GM12878 (cell line): ENCODE data around the gene MRPS18A. TPM values are rescaled to one million over a fixed set of nuclear protein-coding genes. Genes with fewer than 3 reads are reported as not detected.

Experiments
- ATAC-seq: fragments of 200-7000 bp; cut with Tn5 transposase; 3 replicates; pipeline ENCODE4 v1.9.1; 2020; ENCODE audit warnings: mild to moderate bottlenecking, moderate library complexity
- BruUV-seq: library from RNA; stranded (reverse); fragments of 400-500 nt; replicated peaks from 2 replicates; lab custom pipeline; 2021; lab: Mats Ljungman, UMichigan
- CTCF ChIA-PET: fragments of 300-600 bp; sonication (Branson Sonifier 250); formaldehyde crosslinking; extraction: SDS; loops from one replicate; lab custom pipeline; 2021; ENCODE audit warnings: inconsistent platforms; lab: Yijun Ruan, JAX
- POLR2A ChIA-PET: fragments of 350-600 bp; formaldehyde crosslinking; extraction: SDS; loops from one replicate; lab custom pipeline; 2021; ENCODE audit warnings: inconsistent platforms; lab: Charles Lee
- RAD21 ChIA-PET: fragments of 300-600 bp; sonication (Branson Sonifier 250); formaldehyde crosslinking; loops from one replicate; lab custom pipeline; 2023; ENCODE audit warnings: antibody characterized with exemption; ENCODE audit not compliant: unreplicated experiment; lab: Charles Lee
- SMC1A ChIA-PET: fragments of 300-600 bp; sonication (Branson Sonifier 250); formaldehyde crosslinking; loops from one replicate; lab custom pipeline; 2023; ENCODE audit not compliant: unreplicated experiment, uncharacterized antibody; lab: Charles Lee
- DNase-seq: peaks from one replicate; pipeline ENCODE4 v3.0.0-alpha.2; 2011; ENCODE audit warnings: low read depth, low spot score
- FAIRE-seq: peaks from 3 replicates; lab custom pipeline; 2011; peaks lifted over from hg19 to GRCh38; lab: Jason Lieb, UNC
- H2AFZ ChIP-seq: 2 replicates; pipeline ENCODE4 v1.6.0; 2011; ENCODE audit warnings: low read depth, low read length, control low read depth; ENCODE audit not compliant: control insufficient read depth
- H3K27ac ChIP-seq: 2 replicates; pipeline ENCODE4 v1.5.1; 2011; ENCODE audit warnings: control low read depth; ENCODE audit not compliant: control insufficient read depth, insufficient read depth
- H3K27me3 ChIP-seq, 2 experiments: replicated peaks in 1 of 2; 2 replicates each; pipeline versions ENCODE4 v1.6.0 to v1.6.1; 2011; ENCODE audit warnings: low read length in 1 of 2; ENCODE audit not compliant: control insufficient read depth in 2 of 2, insufficient read depth in 2 of 2
- H3K36me3 ChIP-seq, 2 experiments: 2 replicates each; pipeline ENCODE4 v1.5.1; 2011; ENCODE audit warnings: low read length in 1 of 2; ENCODE audit not compliant: control insufficient read depth in 2 of 2, insufficient read depth in 2 of 2
- H3K4me1 ChIP-seq: 2 replicates; pipeline ENCODE4 v1.6.1; 2011; ENCODE audit warnings: mild to moderate bottlenecking, low read length, moderate library complexity, mixed read lengths; ENCODE audit not compliant: control insufficient read depth, insufficient read depth
- H3K4me2 ChIP-seq: 2 replicates; pipeline ENCODE4 v1.6.0; 2011; ENCODE audit warnings: control low read depth; ENCODE audit not compliant: control insufficient read depth, insufficient read depth
- H3K4me3 ChIP-seq: fragments of 200-600 bp; sonication (generic); 2 replicates; pipeline ENCODE4 v1.5.1; 2016
- H3K79me2 ChIP-seq: 2 replicates; pipeline ENCODE4 v1.6.0; 2011; ENCODE audit warnings: low read length; ENCODE audit not compliant: control insufficient read depth, insufficient read depth
- H3K9ac ChIP-seq: 2 replicates; pipeline ENCODE4 v1.8.0; 2011; ENCODE audit warnings: low read length, control low read depth, mixed read lengths; ENCODE audit not compliant: control insufficient read depth, insufficient read depth
- H3K9me3 ChIP-seq: replicated peaks from 3 replicates; pipeline ENCODE4 v1.5.1; 2011; ENCODE audit warnings: mild to moderate bottlenecking, low read length; ENCODE audit not compliant: control insufficient read depth, insufficient read depth
- H4K20me1 ChIP-seq: 2 replicates; pipeline ENCODE4 v1.6.0; 2011; ENCODE audit not compliant: control insufficient read depth, insufficient read depth
- BMI1 ChIP-seq: fragments of 450-650 bp; IDR thresholded peaks from 2 replicates; pipeline ENCODE4 v1.6.1; 2016; ENCODE audit warnings: mild to moderate bottlenecking, moderate library complexity, borderline replicate concordance
- CUX1 ChIP-seq: IDR thresholded peaks from 2 replicates; pipeline ENCODE4 v1.6.1; 2012; ENCODE audit warnings: improper control_type of control experiment, low read depth, low read length; ENCODE audit not compliant: insufficient replicate concordance
- GABPA ChIP-seq: IDR thresholded peaks from 2 replicates; pipeline ENCODE4 v1.6.1; 2014; ENCODE audit warnings: antibody characterized with exemption, low read depth, mild to moderate bottlenecking, inconsistent platforms
- HDGF ChIP-seq: fragments of 450-650 bp; IDR thresholded peaks from 2 replicates; pipeline ENCODE4 v1.6.1; 2016; ENCODE audit warnings: antibody characterized with exemption
- MAX ChIP-seq: IDR thresholded peaks from 2 replicates; pipeline ENCODE4 v1.6.1; 2012; ENCODE audit warnings: low read depth, low read length, improper control_type of control experiment
- RUNX3 ChIP-seq: IDR thresholded peaks from 2 replicates; pipeline ENCODE4 v1.6.1; 2012; ENCODE audit warnings: low read length, inconsistent platforms
- SREBF2 ChIP-seq: IDR thresholded peaks from 2 replicates; pipeline ENCODE4 v1.6.1; 2012; ENCODE audit warnings: mild to moderate bottlenecking, low read length
- ZBTB33 ChIP-seq: fragments of 450-650 bp; IDR thresholded peaks from 2 replicates; pipeline ENCODE4 v1.6.1; 2017; ENCODE audit warnings: mild to moderate bottlenecking
- ZNF207 ChIP-seq: fragments of 450-650 bp; IDR thresholded peaks from 2 replicates; pipeline ENCODE4 v1.6.1; 2014; ENCODE audit warnings: antibody characterized with exemption, mild to moderate bottlenecking, borderline replicate concordance
- WGBS: methylation state at CpG from one replicate; pipeline ENCODE4 v1.1.6; 2016; ENCODE audit warnings: low lambda C conversion rate; ENCODE audit not compliant: insufficient replicate concordance, insufficient coverage; ENCODE audit errors: missing lambda C conversion rate; 5-methylcytosine and 5-hydroxymethylcytosine counted together
- in situ Hi-C: fragments of 300-500 bp; cut with MboI; formaldehyde crosslinking; loops from 9 replicates; pipeline ENCODE4 v1.14.3; 2018; ENCODE audit warnings: mixed read lengths
- intact Hi-C: fragments of 100-400 bp; cut with micrococcal nuclease; formaldehyde crosslinking; loops from one replicate; pipeline ENCODE4 v1.14.2; 2022; ENCODE audit not compliant: unreplicated experiment
- polyA plus RNA-seq, 11 experiments: library from polyadenylated mRNA; depleted of rRNA in 4 of 11; unstranded in 6 of 11; stranded (reverse) in 5 of 11; fragments of >200 nt; fragmentation: Nextera tagmentation in 4 of 11; fragmentation: Illumina TruSeq in 1 of 11; extraction: Ambion mirVana in 4 of 11; extraction: Trizol in 1 of 11; gene quantifications; 1 replicate in 1 of 11; 2 replicates in 10 of 11; pipeline versions ENCODE4 v1.2.1 to v1.2.3, GENCODE V29; 2011 to 2016; ENCODE audit warnings: inconsistent platforms in 2 of 11, missing spikeins in 2 of 11, low read depth in 1 of 11
- total RNA-seq, 4 experiments: library from RNA; depleted of rRNA in 3 of 4; stranded (reverse); fragments of >200 nt in 3 of 4; fragmentation: Illumina TruSeq in 1 of 4; extraction: Trizol in 1 of 4; gene quantifications; 2 replicates each; pipeline versions ENCODE4 v1.2.1 to v1.2.3, GENCODE V29; 2013 to 2021

MRPS18A gene
- total and polyA plus RNA-seq, 10 of the 15 experiments (the other 5 are each of a cell fraction or from before 2014, with no cell fraction given) = 66.3 to 158 (median 98.7) TPM

- H3K36me3 ChIP-seq = no peaks in the 10 kb centered on the region
- ATAC-seq (no peak), DNase-seq (no peak), FAIRE-seq (no peak)
- CTCF ChIA-PET = interaction anchor here (1.2 kb wide), 1 partner anchor 14 kb away, joined by 3 read pairs; no protein-coding TSS in a partner anchor
- in situ Hi-C loops = no loop called here
- POLR2A ChIA-PET = interaction anchor here (0.7 kb wide), 1 partner anchor 9 kb away, joined by 3 read pairs; no protein-coding TSS in a partner anchor
- H3K27ac ChIP-seq = no peak overlapping the region
- no peak overlapping the region for H3K4me3 ChIP-seq
- SMC1A ChIA-PET = no interaction called here
- no peak overlapping the region for H2AFZ ChIP-seq
- H3K27me3 ChIP-seq = no peaks in the 10 kb centered on the region
- intact Hi-C loops = no loop called here
- RAD21 ChIA-PET = interaction anchor here (0.6 kb wide), 1 partner anchor 392 kb away, joined by 3 read pairs; no protein-coding TSS in a partner anchor
- peaks cover 46% of the 10 kb centered on the region for H3K4me1 ChIP-seq
- no peak for TF ChIP-seq ZNF207
- no peak for TF ChIP-seq ZBTB33
- TF ChIP-seq HDGF = no peak
- TF ChIP-seq SREBF2 = no peak
- no peak for TF ChIP-seq MAX
- no peak for TF ChIP-seq CUX1
- no peak for TF ChIP-seq GABPA
- no peak for TF ChIP-seq BMI1
- no peak for TF ChIP-seq RUNX3
- no peaks in the 10 kb centered on the region for H3K79me2 ChIP-seq
- no peak overlapping the region for H3K9ac ChIP-seq
- BruUV-seq = no TSS peak
- H3K4me2 ChIP-seq = no peak overlapping the region
- H4K20me1 ChIP-seq = no peaks in the 10 kb centered on the region
- no peaks in the 10 kb centered on the region for H3K9me3 ChIP-seq
- 66% methylated on average over 4 of the region's 4 CpGs for WGBS
Observed at GRCh38 chr6:43710576-43710975, 23.0 kb upstream of the MRPS18A start.
